GM21529 (cell line): ENCODE results near the gene GOSR1.
"Not testable (repeated sequence)": the region's sequence is repeated elsewhere in the genome, so short reads cannot be mapped to it uniquely, and the experiment has no call there.

ENCODE experiments used
- ATAC-seq: cut with Tn5 transposase; IDR thresholded peaks from one replicate; pipeline ENCODE4 v1.9.1; 2021; ENCODE audit not compliant: unreplicated experiment

GOSR1 gene

DNA sequence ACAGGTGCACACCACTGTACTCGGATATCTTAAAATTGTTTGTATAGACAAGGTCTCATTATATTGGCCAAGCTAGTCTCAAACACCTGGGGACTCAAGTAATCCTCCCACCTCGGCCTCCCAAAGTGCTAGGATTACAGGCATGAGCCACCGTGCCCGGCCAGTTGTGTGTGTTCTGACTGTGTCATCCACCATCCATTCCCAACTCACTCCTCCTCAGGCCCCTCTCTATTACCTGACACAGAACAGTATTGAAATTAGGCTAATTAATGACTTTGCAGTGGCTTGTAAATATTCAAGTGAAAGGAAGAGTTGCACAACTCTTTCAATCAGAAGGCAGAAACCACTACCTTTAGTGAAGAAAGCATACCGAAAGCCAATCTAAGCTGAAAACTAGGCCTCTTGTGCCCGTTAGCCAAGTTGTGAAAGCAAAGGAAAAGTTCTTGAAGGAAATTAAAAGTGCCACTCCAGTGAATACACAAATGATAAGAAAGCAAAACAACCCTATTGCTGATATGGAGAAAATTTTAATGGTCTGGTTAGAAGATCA is 28.7 kb downstream of the GOSR1 start:
- ATAC-seq = no peak

DNA sequence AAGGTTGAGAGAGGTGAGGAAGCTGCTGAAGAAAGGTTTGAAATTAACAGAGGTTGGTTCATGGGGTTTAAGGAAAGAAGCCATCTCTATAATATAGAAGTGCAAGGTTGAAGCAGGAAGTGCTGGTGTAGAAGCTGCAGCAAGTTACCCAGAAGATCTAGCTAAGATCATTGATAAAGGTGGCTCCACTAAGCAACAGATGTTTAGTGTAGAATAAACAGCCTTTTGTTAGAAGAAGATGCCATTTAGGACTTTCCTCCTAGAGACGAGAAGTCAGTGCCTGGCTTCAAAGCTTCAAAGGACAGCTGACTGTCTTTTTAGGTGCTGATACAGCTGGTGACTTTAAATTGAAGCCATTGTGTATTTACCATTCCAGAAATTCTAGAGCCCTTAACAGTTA is 29.3 kb downstream of the GOSR1 start:
- ATAC-seq = no peak

DNA sequence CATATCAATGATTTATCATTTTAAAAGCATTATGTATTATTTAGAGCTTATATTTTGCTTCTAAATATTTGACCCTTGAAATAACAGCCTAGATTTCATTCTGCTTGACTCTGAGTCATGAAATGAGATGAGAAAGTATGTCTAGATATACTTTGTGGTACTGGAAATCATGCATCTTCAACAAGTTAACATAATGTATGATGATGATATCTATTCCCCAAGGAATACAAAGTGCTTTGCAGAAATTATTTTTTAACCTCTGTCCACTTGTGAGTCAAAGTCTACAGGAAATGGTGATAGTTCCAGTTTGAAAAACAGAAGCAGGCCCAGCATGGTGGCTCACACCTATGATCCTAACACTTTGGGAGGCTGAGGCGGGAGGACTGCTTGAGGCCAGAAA is 36.1 kb downstream of the GOSR1 start:
- no peak for ATAC-seq

DNA sequence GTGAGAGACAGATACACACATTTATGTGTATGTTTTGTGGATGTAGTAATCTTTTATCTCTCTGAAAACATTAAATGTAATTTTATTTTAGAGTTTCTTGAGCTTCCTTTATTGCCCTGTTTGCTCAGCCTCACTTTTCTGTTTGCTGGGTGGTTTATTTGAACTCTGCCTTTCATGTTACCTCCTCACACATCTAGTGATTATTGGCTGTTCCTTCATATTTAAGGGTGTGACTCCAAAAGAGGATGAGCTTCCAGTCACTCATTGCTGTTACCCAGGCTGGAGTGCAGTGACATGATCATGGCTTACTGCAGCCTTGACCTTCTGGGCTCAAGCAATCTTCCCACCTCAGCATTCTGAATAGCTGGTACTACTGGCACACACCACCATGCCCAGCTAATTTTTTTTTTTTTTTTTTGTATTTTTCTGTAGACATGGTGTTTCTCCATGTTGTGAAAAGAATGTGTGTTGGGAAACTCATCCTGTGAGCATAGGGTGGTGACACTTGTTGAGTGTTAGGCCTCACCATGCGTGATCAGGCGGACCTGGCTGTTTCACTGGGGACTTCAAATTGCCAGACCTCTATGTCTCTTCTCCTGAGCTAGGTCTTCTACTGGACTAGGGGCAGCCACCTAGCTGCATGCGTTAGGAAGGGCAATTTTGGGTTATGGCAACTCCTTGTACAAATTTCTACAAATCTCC is 37.8 kb downstream of the GOSR1 start:
- no peak for ATAC-seq

DNA sequence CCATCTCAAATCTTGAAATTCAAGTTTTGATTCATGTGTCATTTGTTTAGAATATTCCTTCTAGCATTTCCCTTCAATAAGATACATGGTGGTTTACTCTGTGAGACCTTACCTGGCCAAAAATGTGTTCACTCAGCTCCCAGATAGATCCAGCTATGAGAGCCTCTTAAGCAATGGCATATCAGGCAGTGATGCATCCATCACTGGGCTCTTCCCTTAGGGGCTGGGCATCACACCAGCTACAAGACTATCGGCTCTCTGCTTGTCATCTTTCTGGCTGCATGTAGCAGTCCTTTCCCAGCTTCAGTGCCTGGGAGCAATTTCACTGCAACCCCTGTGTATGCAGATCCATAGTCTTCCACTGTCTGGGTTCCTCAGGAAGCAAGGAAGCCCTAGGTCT is 40.6 kb downstream of the GOSR1 start:
- no peak for ATAC-seq

DNA sequence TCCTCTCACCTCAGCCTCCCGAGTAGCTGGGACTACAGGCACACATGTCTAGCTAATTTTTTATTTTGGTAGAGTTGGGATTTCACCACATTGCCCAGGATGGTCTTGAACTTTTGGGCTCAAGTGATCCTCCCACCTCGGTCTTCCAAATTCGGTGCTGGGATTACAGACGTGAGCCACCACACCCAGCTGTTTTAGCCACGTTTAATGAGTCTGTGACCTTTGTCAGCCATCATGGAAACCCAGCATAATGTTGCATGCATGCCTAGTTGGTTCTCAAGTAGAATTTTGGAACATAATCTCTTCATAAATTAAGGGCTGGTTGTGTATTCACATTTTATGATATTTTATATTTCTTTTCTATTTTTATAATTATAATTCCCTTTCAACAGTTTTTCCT is 42.0 kb downstream of the GOSR1 start:
- no peak for ATAC-seq

DNA sequence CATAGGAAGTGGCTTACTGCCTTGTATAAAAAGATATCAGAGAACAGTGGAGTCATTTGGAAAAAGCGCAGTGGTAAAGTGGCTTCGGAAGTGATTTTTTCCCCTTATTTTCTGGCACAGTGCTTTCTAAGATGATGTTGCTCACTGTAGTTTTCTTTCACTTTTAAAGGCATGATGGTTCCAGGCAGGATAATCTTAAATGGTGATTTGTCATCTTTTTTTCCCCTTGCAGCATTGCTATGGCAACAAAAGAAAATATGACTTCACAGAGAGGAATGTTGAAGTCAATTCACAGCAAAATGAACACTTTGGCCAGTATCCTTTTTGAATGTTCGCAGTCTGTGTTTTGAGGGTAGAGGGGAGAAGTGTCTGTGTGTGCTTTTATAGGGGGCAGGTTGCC is 42.5 kb downstream of the GOSR1 start:
- ATAC-seq = no peak

DNA sequence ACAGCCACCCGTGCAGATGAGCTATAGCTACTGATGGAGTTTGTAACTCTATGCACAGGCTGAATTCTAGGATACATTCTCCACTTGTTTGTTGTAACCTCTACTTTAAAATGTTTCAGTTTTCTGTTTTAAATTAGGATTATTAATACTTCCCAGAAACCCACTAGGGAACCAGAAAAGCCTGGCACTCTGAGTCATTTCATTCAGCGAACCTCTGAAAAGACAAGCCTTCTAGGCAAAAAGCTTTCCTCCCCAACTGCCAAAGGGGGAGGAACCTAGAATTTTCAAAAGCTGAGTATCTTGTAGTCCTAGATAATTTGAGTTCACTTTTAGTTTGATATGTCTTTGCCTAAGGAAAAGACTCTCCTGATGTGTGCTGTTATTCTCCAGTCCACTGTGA is 43.2 kb downstream of the GOSR1 start:
- ATAC-seq = no peak

DNA sequence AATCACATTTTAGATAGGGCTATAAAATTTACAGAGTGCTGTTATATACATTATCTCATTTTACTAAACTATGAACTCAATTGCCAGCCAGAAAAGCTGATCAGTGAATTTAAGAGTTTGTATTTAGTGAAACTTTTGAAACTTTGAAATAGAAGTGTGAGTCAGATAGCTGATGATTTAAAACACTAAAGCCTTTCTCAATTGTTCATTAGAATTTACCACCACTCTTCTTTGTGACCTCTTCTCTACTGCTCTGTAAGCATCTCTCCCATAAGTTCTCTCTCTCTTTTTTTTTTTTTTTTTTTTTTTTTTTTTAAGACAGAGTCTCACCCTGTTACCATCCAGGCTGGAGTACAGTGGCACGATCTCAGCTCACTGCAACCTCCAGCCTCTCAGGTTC is 43.7 kb downstream of the GOSR1 start:
- no peak for ATAC-seq

DNA sequence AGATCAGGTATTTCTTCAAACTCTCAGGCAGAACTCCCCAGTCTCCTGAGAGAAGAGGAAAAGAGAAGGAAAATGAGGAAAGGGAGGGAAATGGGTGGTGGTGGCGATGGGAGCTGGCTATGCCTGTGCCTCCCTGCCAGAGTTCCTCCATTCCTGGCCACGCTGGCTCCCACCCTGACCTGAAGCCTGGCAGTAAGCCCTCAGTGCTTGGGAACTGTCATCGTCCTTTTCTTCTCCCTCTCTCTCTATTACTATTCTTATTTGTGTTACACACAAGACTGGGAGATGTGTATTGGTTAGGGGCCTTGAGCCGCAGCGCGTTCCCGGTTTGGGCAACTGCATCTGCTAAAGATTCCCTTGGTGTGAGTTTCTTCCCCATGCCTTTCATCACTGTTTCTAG is 44.6 kb downstream of the GOSR1 start:
- no peak for ATAC-seq

DNA sequence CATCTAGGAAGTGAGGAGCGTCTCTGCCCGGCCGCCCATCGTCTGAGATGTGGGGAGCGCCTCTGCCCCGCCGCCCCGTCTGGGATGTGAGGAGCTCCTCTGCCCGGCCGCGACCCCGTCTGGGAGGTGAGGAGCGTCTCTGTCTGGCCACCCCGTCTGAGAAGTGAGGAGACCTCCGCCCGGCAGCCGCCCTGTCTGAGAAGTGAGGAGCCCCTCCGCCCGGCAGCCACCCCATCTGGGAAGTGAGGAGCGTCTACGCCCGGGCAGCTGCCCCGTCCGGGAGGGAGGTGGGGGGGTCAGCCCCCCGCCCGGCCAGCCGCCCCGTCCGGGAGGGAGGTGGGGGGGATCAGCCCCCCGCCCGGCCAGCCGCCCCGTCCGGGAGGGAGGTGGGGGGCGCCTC is 46.0 kb downstream of the GOSR1 start:
- ATAC-seq = not testable (repeated sequence)

DNA sequence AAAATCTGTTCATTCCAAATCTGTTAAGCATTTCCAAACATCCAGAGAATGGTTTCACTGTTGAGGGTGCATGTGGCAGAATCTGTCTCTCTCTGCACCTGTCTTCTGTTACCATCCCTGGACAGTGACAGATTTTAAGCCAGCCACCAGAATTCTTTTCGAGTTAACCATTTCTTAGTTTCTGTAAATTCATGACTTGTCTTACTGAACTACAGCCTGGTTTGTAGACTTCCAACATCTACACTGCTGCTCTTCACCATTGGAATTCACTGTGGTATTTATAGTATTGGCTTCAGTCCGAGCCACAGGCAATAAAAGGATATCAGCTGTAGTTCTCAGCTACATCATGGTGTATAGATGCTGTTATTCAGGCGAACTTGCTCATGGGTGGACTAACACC is 47.6 kb downstream of the GOSR1 start:
- ATAC-seq = no peak

DNA sequence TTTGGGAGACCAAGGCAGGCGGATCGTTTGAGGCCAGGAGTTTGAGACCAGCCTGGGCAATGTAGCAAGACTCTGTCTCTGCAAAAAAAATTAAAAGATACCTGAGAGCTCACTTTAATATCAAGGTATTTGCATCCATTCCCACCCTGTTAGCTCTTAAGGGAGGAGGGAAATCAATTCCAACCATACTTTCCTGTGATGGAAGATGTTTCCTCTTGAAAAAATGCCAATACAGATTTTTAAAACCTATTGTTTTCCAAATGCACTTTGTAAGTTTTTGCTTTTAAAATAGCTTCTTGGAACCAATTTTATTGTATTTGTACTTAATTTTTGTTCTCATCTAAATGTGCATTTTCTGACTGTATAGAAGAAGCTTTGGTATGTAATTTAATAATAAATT is 49.2 kb downstream of the GOSR1 start:
- ATAC-seq = no peak

DNA sequence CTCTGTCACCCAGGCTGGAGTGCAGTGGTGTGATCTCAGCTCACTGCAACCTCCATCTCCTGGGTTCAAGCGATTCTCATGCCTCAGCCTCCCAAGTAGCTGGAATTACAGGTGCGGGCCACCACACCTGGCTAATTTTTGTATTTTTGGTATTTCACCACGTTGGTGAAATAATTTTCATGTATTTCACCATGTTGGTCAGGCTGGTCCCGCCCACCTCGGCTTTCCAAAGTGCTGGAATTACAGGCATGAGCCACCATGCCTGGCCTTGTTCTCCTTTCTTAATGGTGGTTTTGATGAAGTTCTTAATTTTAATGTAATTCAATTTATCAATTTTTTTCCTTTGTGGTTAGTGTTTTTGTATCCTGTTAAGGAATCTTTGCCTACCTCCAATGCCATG is 51.5 kb downstream of the GOSR1 start:
- not testable (repeated sequence) for ATAC-seq

DNA sequence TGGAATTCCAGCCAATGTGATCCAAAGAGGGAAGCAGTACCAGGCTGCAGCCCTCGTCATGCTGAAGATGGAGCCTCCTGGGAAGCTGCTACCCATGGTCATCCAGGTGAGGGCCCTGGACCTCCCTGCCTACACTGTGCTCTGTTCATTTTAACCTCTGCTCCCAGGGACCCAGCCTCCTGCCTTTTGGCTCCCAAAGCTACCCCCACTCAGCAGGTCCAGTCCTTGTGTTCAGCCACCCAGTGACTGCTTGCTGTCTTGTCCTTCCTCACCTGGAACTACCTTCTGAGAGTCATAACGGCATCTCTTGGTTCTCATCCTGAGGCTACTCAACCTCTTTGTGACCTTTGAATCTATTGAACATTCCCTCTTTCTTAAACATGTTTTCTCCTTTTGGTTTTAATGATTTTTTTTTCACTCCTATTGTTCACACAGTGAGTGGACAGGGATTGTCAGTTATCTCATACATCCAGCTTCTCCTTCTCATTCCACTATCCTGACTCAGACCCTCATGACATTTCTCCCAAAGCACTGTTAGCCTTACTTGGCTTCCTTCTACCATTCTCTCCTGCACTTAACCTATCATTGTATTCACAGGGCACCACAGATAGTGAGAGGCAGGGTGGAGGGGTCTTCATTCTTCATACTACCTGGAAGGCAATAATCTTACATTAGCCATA is 53.3 kb downstream of the GOSR1 start:
- no peak for ATAC-seq

DNA sequence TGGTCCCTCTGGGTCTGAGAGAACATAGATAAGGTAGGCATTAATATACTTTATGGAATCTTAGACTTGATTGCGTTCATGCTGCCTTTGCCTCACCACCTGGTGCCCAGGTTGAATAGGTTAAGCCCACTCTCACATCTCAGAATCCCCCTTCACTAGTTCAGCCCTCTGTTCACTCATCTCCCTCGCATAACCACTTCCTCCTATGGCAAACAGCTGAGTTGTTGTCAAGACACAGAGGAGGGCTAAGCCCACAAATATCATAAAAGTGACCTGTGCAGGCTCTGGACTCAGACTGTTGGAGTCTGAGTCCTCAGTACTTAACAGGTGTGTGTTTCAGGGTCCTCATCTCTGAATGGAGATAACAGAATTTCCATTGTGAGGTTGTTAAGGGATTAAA is 55.7 kb downstream of the GOSR1 start:
- ATAC-seq = no peak

DNA sequence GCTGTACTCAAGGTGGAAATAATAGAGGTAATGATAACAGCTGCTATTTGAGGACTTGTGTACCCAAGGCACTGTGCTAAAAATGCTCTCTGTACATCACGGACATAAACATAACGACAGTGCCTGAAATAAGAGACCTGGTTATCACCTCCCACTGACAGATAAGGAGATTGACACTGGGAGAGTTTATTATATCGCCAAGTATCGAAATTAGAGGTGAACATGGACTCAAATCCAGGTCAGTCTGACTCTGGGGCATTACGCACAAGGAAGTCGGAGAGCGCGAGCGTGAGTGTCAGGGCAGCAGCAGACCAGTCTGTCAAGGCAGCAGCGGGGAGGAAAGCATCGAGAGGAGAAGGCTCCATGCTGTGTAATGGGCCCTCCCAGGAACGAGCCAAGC is 57.1 kb downstream of the GOSR1 start:
- no peak for ATAC-seq

DNA sequence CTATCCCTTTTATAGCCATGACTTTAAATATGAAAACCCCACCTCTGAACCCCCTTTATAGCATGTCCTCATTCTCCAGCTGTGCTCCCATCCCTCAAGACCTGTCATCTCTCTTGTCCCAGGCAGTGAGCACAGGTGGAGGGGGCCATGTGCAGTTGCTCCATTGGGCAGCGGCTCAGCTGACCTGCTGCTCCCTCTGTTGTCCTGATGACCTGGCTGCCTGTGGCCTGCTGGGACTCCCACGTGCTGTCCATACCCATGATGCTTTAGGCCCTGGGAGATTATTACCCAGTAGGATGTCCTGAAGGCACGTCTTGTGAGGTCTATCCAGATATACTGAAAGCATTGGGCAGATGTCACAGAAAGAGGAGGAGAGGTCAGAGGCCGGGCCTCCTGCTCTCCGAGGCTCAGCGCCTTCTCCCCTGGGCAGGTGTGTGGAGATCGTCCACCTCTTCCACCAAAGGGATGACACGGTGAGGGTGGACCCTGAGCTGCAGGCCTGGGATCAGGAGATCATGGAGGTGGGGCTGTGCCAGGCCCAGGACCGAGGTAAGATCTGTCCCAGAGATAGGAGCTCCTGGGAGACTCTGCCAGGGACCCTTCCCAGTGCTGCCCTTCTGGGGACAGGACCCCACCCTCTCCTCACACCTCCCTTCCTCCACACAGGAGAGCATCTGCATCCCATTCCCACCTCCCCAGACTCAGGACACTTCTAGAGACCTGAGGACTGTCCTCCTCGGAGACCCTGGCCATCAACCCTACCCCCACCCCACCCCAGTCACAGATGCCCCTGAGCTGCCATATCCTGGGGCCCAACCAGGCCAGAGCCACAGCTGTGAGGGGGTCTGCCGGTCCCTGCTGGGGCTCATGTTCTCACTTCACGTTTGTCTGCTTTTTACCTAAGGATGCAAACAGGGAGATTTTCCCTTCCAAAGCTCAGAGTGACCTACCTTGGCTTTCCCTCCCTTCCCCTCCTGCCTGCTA is 58.0 kb downstream of the GOSR1 start:
- ATAC-seq = no peak

DNA sequence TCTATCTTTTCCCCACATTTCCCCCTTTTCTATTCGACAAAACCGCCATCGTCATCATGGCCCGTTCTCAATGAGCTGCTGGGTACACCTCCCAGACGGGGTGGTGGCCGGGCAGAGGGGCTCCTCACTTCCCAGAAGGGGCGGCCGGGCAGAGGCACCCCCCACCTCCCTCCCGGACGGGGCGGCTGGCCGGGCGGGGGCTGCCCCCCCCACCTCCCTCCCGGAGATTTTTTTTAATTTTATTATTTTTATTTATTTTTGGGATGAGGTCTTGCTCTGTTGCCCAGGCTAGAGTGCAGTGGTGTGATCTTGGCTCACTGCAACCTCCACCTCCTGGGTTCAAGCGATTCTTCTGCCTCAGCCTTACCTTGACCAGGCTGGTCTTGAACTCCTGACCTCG is 59.6 kb downstream of the GOSR1 start:
- ATAC-seq = not testable (repeated sequence)

DNA sequence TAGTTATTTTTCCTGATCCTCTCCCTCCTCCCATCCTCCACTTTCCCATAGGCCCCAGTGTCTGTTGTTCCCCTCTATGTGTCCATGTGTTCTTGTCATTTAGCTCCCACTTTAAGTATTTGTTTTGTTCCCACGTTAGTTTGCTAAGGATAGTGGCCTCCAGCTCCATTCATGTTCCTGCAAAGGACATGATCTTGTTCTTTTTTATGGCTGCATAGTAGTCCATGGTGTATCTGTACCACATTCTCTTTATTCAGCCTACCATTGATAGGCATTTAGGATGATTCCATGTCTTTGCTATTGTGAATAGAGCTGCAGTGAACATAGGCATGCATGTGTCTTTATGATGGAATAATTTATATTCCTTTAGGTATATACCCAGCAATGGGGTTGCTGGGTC is 60.5 kb downstream of the GOSR1 start:
- ATAC-seq = not testable (repeated sequence)

DNA sequence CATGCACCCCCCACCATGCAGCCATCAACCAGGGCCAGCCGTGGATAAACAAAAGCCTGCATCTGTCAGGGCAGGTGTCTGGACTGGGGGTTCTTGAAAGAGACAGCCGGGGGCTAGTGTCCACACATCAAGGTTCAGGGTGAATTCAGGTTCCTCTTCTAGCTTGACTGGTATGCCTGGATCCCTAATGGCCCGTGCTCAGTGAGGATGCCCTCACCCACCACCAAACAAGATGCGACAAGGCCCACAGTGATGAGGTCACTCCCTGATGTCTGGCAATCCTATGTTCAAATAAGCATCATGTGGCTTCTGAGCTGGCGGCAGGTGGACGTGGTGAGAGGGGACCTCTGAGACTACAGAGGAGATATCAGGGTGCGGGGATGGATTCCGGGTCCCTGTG is 64.6 kb downstream of the GOSR1 start:
- ATAC-seq = no peak
